ENCODE results near the gene RPA3.

Gene RPA3

GRCh38 chr7:7650682-7651206 is 67.7 kb downstream of the RPA3 start:
- no peak for DNase-seq

GRCh38 chr7:7647495-7648036 is 70.8 kb downstream of the RPA3 start:
- no peak for DNase-seq

- no peak for DNase-seq
These were observed 76.3 kb downstream of the RPA3 start for GRCh38 chr7:7642081-7642480.

- DNase-seq = no peak
These were observed 77.2 kb downstream of the RPA3 start for GRCh38 chr7:7641129-7641663.

- peak; percentile 99 for DNase-seq
These were observed 77.9 kb downstream of the RPA3 start, which contains the start of gene UMAD1 for GRCh38 chr7:7640221-7641128. Gene UMAD1, plus strand, starts transcription at chr7:7640752. Its CDS starts 32,620 bp downstream, at chr7:7673372.

GRCh38 chr7:7639847-7640220 is 78.6 kb downstream of the RPA3 start:
- peak; percentile 57 for DNase-seq

GRCh38 chr7:7639421-7639820 is 79.0 kb downstream of the RPA3 start:
- no peak for DNase-seq

GRCh38 chr7:7630626-7631329 is 87.6 kb downstream of the RPA3 start:
- DNase-seq = no peak

- no peak for DNase-seq
These were observed 89.9 kb downstream of the RPA3 start for GRCh38 chr7:7628476-7628875.

- DNase-seq = no peak
These were observed 97.7 kb downstream of the RPA3 start for GRCh38 chr7:7620644-7621210.

- no peak for DNase-seq
These were observed 98.2 kb downstream of the RPA3 start for GRCh38 chr7:7620236-7620635.

GRCh38 chr7:7618410-7618809 is 100.0 kb downstream of the RPA3 start:
- no peak for DNase-seq

- no peak for DNase-seq
These were observed 100.9 kb downstream of the RPA3 start for GRCh38 chr7:7617550-7617949.

- no peak for DNase-seq
These were observed 104.2 kb downstream of the RPA3 start for GRCh38 chr7:7614018-7614741.

GRCh38 chr7:7613210-7613609 is 105.2 kb downstream of the RPA3 start:
- no peak for DNase-seq

- no peak for DNase-seq
These were observed 105.9 kb downstream of the RPA3 start for GRCh38 chr7:7612519-7612918.

GRCh38 chr7:7609330-7609729 is 109.1 kb downstream of the RPA3 start:
- DNase-seq = no peak

GRCh38 chr7:7607010-7607409 is 111.4 kb downstream of the RPA3 start:
- DNase-seq = no peak

GRCh38 chr7:7596176-7596575 is 122.2 kb downstream of the RPA3 start:
- DNase-seq = no peak

GRCh38 chr7:7595451-7595850 is 123.0 kb downstream of the RPA3 start:
- DNase-seq = no peak
